GF-D8 (cell line): ENCODE data around the gene GALT.

Experiments used
- DNase-seq: peaks from one replicate; lab custom pipeline; 2025; lab: John Stamatoyannopoulos, UW

GALT gene

GRCh38 chr9:34651876-34652601, 5.6 kb downstream of the GALT start, which contains the start of gene IL11RA:
IL11RA (plus strand) TSS chr9:34652185; CDS start chr9:34655218, 3,033 bp downstream.
- no peak for DNase-seq

- DNase-seq, result no peak
Measured at GRCh38 chr9:34652602-34653000, 6.1 kb downstream of the GALT start.

GRCh38 chr9:34653151-34654072, 6.9 kb downstream of the GALT start:
- no peak for DNase-seq

- DNase-seq, result no peak
Measured at GRCh38 chr9:34654323-34655051, 8.0 kb downstream of the GALT start.

- no peak for DNase-seq
Measured at GRCh38 chr9:34655394-34655793, 8.9 kb downstream of the GALT start.

GRCh38 chr9:34656992-34657391, 10.5 kb downstream of the GALT start:
- no peak for DNase-seq

- DNase-seq, result no peak
Measured at GRCh38 chr9:34658461-34658860, 12.0 kb downstream of the GALT start.

- DNase-seq, result no peak
Measured at GRCh38 chr9:34659592-34660253, 13.2 kb downstream of the GALT start.

GRCh38 chr9:34662526-34663302, 16.2 kb downstream of the GALT start, which contains the start of gene CCL27:
CCL27 (minus strand) TSS chr9:34662657; CDS start chr9:34662633, 24 bp downstream.
- no peak for DNase-seq

- DNase-seq, result no peak
Measured at GRCh38 chr9:34663303-34663605, 16.8 kb downstream of the GALT start.

- DNase-seq, result no peak
Measured at GRCh38 chr9:34664281-34665066, 18.0 kb downstream of the GALT start.

GRCh38 chr9:34665067-34665380, 18.5 kb downstream of the GALT start:
- no peak for DNase-seq

- DNase-seq, result no peak
Measured at GRCh38 chr9:34665381-34666250, 19.1 kb downstream of the GALT start.

- no peak for DNase-seq
Measured at GRCh38 chr9:34669809-34670562, 23.5 kb downstream of the GALT start.

- no peak for DNase-seq
Measured at GRCh38 chr9:34671307-34671706, 24.8 kb downstream of the GALT start.

- no peak for DNase-seq
Measured at GRCh38 chr9:34674440-34674839, 28.0 kb downstream of the GALT start.

GRCh38 chr9:34675048-34675714, 28.7 kb downstream of the GALT start:
- peak; percentile 30 for DNase-seq

GRCh38 chr9:34675869-34676268, 29.4 kb downstream of the GALT start:
- no peak for DNase-seq
